Measurements from ENCODE around the gene FMN2. TPM values are rescaled to one million over a fixed set of nuclear protein-coding genes. Genes with fewer than 3 reads are reported as not detected.

FMN2 gene
- total RNA-seq, 1 experiment from 2014 or later, result not detected

DNA sequence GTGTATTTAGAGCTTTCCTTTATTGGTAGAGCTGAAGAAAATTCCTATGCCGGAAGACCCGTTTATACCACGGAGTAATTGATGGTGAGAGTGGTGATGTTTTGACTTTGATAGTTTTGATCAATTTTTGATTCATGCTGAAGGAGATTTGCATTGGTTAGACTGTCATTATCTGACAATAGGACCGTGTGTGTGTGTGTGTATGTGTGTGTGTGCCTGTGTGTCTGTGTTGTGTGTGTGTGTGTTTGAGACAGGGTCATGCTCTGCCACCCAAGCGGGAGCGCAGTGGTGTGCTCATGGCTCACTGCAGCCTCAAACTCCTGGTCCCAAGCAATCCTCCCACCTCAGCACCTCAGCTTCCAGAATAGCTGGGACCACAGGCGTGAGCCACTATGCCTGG, 9.6 kb downstream of the FMN2 start:
- Histone ChIP-seq H3K4me2 (ENCODE audit: low read depth, low read length, poor library complexity, severe bottlenecking) (no peak overlapping the region), H3K27me3 (ENCODE audit: low read length) (no peaks in the 10 kb centered on the region), H3K9me2 (replicated peaks; ENCODE audit: insufficient read depth, low read length) (no peaks in the 10 kb centered on the region), H3K4me1 (ENCODE audit: low read length) (no peaks in the 10 kb centered on the region), H2AFZ (ENCODE audit: low read length) (no peak overlapping the region), H3K36me3 (ENCODE audit: insufficient read depth, low read length) (no peaks in the 10 kb centered on the region), H3K4me3 (ENCODE audit: low read length) (no peak overlapping the region), H3K79me2 (ENCODE audit: low read length) (no peaks in the 10 kb centered on the region), H3K9ac (ENCODE audit: low read length) (no peak overlapping the region), H3K9me3 (ENCODE audit: low read length) (no peaks in the 10 kb centered on the region), H3K27ac (ENCODE audit: low read length) (no peak overlapping the region), H4K20me1 (ENCODE audit: insufficient read depth, low read depth, low read length) (no peaks in the 10 kb centered on the region)
- no peak for DNase-seq

DNA sequence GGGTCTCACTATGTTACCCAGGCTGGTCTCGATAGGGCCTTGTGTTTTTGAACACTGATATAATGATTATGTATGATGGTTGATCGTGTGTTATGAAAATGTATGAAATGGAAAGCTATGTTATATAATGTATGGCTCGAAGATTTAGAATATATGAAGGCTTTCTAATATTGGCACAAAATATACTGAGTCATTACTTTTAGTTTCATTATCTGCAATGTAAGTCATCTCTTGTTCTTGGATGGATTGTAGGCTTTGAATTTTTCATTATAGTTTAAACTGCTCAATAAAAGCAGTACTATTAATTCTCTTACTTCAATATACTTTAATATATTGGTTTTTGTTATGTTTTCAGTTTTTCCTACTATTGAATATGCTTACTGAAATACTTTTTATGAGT, 10.1 kb downstream of the FMN2 start:
- Histone ChIP-seq H3K27ac (ENCODE audit: low read length) (no peak overlapping the region), H3K9me3 (ENCODE audit: low read length) (no peaks in the 10 kb centered on the region), H3K4me2 (ENCODE audit: low read depth, low read length, poor library complexity, severe bottlenecking) (no peak overlapping the region), H3K36me3 (ENCODE audit: insufficient read depth, low read length) (no peaks in the 10 kb centered on the region), H3K9ac (ENCODE audit: low read length) (no peak overlapping the region), H3K9me2 (replicated peaks; ENCODE audit: insufficient read depth, low read length) (no peaks in the 10 kb centered on the region), H2AFZ (ENCODE audit: low read length) (no peak overlapping the region), H3K4me3 (ENCODE audit: low read length) (no peak overlapping the region), H4K20me1 (ENCODE audit: insufficient read depth, low read depth, low read length) (no peaks in the 10 kb centered on the region), H3K27me3 (ENCODE audit: low read length) (no peaks in the 10 kb centered on the region), H3K4me1 (ENCODE audit: low read length) (no peaks in the 10 kb centered on the region), H3K79me2 (ENCODE audit: low read length) (no peaks in the 10 kb centered on the region)
- DNase-seq, result no peak

DNA sequence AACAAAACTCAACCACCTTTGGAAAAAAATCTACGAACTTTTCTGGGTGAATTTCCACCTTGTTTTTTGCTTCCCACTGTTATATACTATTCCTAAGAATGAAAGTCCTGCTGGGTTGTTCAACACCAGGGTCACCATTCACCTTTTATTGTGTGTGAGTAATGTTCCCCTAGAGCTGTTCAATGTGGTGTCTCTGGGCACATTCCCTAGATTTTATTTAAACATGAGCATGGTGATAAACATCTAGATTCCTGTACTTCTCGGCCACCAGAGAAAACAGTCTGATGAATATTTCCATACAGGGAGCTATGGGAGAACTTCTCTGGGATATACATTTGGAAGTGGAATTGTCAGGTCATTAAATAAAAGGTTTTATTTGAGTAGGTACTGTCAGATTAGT, 13.0 kb downstream of the FMN2 start:
- no peaks in the 10 kb centered on the region for H3K27me3 ChIP-seq (ENCODE audit: low read length)
- H3K36me3 ChIP-seq (ENCODE audit: insufficient read depth, low read length), result no peaks in the 10 kb centered on the region
- H2AFZ ChIP-seq (ENCODE audit: low read length), result no peak overlapping the region
- no peak overlapping the region for H3K27ac ChIP-seq (ENCODE audit: low read length)
- H3K9ac ChIP-seq (ENCODE audit: low read length), result no peak overlapping the region
- H3K4me1 ChIP-seq (ENCODE audit: low read length), result no peaks in the 10 kb centered on the region
- H3K4me2 ChIP-seq (ENCODE audit: low read depth, low read length, poor library complexity, severe bottlenecking), result no peak overlapping the region
- no peaks in the 10 kb centered on the region for H4K20me1 ChIP-seq (ENCODE audit: insufficient read depth, low read depth, low read length)
- H3K79me2 ChIP-seq (ENCODE audit: low read length), result no peaks in the 10 kb centered on the region
- DNase-seq, result no peak
- H3K9me3 ChIP-seq (ENCODE audit: low read length), result no peaks in the 10 kb centered on the region
- no peak overlapping the region for H3K4me3 ChIP-seq (ENCODE audit: low read length)
- no peaks in the 10 kb centered on the region for H3K9me2 ChIP-seq (replicated peaks; ENCODE audit: insufficient read depth, low read length)

DNA sequence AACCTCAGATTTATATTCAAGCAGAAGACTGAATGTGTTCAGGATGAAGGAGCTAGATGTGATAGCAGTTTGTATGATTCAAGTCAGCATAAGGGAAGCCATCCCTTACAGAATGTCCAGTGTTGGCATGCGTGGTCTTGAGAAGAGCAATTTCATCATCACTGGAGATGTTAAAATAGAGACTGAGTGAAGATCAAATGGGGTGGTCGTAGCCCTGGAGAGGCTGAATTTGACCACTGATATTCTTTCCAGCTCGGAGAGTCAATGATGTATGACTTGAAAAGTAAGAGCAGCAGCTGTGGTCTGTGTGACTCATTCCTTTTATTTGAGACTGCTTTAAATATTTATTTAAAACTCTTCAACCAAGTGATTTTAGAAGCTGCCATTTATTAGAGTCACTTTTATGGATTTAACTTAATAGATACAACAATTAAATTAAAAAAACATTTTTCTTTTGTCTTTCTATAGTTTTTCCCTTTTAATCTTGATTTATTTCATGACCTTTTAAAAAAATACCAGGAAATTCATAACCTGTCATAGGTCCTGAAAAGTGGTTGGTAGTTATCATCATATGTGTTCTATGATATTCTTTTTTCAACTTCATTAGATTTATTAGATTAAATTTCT, 15.5 kb downstream of the FMN2 start:
- Histone ChIP-seq H3K9me2 (replicated peaks; ENCODE audit: insufficient read depth, low read length) (no peaks in the 10 kb centered on the region), H3K9ac (ENCODE audit: low read length) (no peak overlapping the region), H3K27me3 (ENCODE audit: low read length) (no peaks in the 10 kb centered on the region), H3K4me3 (ENCODE audit: low read length) (no peak overlapping the region), H2AFZ (ENCODE audit: low read length) (no peak overlapping the region), H3K36me3 (ENCODE audit: insufficient read depth, low read length) (no peaks in the 10 kb centered on the region), H3K4me1 (ENCODE audit: low read length) (no peaks in the 10 kb centered on the region), H3K79me2 (ENCODE audit: low read length) (no peaks in the 10 kb centered on the region), H3K4me2 (ENCODE audit: low read depth, low read length, poor library complexity, severe bottlenecking) (no peak overlapping the region), H3K27ac (ENCODE audit: low read length) (no peak overlapping the region), H3K9me3 (ENCODE audit: low read length) (no peaks in the 10 kb centered on the region), H4K20me1 (ENCODE audit: insufficient read depth, low read depth, low read length) (no peaks in the 10 kb centered on the region)
- DNase-seq, result peak; percentile 44

DNA sequence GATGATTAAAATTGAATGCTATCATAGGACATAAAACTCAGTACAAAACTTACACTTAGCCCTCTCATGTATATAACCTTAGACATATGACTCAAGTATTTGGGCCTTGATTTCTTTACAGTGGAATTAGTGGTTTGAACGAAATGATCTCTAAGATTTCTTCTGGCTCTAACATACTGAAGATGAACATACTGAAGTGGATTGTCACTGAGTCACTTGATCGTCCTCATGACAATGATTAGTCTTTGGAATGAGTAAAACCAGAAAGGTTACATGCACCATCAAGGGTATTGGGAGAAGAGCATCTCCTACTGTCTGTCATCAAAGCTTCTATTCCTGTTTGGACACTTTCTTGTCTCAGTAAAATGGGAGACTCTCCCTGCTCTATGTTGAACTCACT, 17.4 kb downstream of the FMN2 start:
- H3K9me2 ChIP-seq (replicated peaks; ENCODE audit: insufficient read depth, low read length), result no peaks in the 10 kb centered on the region
- no peaks in the 10 kb centered on the region for H3K79me2 ChIP-seq (ENCODE audit: low read length)
- H3K27ac ChIP-seq (ENCODE audit: low read length), result no peak overlapping the region
- DNase-seq, result no peak
- H3K9ac ChIP-seq (ENCODE audit: low read length), result no peak overlapping the region
- no peaks in the 10 kb centered on the region for H3K27me3 ChIP-seq (ENCODE audit: low read length)
- no peak overlapping the region for H2AFZ ChIP-seq (ENCODE audit: low read length)
- no peak overlapping the region for H3K4me2 ChIP-seq (ENCODE audit: low read depth, low read length, poor library complexity, severe bottlenecking)
- no peaks in the 10 kb centered on the region for H4K20me1 ChIP-seq (ENCODE audit: insufficient read depth, low read depth, low read length)
- H3K4me3 ChIP-seq (ENCODE audit: low read length), result no peak overlapping the region
- no peaks in the 10 kb centered on the region for H3K9me3 ChIP-seq (ENCODE audit: low read length)
- no peaks in the 10 kb centered on the region for H3K4me1 ChIP-seq (ENCODE audit: low read length)
- H3K36me3 ChIP-seq (ENCODE audit: insufficient read depth, low read length), result no peaks in the 10 kb centered on the region

DNA sequence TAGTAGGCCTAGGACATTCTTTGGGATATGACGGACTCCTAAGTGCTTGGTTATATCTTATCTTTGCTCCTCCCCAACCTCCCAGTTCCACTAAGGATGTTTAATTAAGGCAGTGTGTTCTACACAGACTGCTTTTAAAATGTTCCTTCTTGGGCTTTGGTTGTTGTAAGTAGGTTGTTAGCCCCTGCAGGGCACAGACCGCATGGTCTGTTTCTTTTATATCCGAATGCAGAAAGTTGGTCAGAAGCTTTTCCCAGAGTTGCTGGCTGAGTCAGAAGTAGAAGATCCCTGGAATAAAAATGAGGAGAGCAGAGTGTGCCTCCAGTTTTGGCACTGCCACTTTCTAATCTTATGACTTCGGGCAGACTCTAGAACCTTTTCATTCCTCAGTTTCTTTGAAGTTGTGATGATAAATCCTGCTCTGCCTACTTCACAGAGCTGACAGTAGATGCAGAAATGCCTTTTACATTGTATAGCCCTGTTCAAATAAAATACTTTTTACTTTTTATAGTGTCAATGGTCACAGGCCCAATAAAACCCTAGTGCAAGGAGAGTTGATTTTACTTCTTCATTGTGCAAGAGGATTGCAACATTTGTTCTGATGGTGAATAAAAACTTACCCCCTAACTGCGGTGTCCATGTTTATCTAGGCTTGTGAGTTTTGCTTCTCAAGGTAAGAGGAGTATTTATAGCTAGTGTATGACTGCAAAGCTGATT, 18.4 kb downstream of the FMN2 start:
- H3K27ac ChIP-seq (ENCODE audit: low read length), result no peak overlapping the region
- H3K4me3 ChIP-seq (ENCODE audit: low read length), result no peak overlapping the region
- no peak overlapping the region for H3K4me2 ChIP-seq (ENCODE audit: low read depth, low read length, poor library complexity, severe bottlenecking)
- H3K79me2 ChIP-seq (ENCODE audit: low read length), result no peaks in the 10 kb centered on the region
- H3K9ac ChIP-seq (ENCODE audit: low read length), result no peak overlapping the region
- no peaks in the 10 kb centered on the region for H4K20me1 ChIP-seq (ENCODE audit: insufficient read depth, low read depth, low read length)
- H3K4me1 ChIP-seq (ENCODE audit: low read length), result no peaks in the 10 kb centered on the region
- no peak for DNase-seq
- H2AFZ ChIP-seq (ENCODE audit: low read length), result no peak overlapping the region
- H3K27me3 ChIP-seq (ENCODE audit: low read length), result no peaks in the 10 kb centered on the region
- H3K9me3 ChIP-seq (ENCODE audit: low read length), result no peaks in the 10 kb centered on the region
- H3K9me2 ChIP-seq (replicated peaks; ENCODE audit: insufficient read depth, low read length), result no peaks in the 10 kb centered on the region
- H3K36me3 ChIP-seq (ENCODE audit: insufficient read depth, low read length), result no peaks in the 10 kb centered on the region

DNA sequence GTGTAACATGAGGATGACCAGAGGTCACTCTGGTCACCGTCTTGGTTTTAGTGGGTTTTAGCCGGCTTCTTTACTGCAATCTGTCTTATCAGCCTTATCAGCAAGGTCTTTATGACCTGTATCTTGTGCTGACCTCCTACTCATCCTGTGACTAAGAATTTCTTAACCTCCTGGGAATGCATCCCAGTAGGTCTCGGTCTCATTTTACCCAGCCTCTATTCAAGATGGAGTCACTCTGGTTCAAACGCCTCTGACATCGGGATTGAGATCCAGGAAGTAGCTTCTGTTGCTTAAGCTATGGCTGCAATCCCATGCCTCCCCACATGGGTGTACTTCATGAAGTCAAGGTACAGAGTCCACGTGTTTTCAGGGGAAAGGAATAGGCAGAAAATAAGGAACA, 19.9 kb downstream of the FMN2 start:
- H3K27me3 ChIP-seq (ENCODE audit: low read length), result no peaks in the 10 kb centered on the region
- H3K36me3 ChIP-seq (ENCODE audit: insufficient read depth, low read length), result no peaks in the 10 kb centered on the region
- no peaks in the 10 kb centered on the region for H4K20me1 ChIP-seq (ENCODE audit: insufficient read depth, low read depth, low read length)
- H3K79me2 ChIP-seq (ENCODE audit: low read length), result no peaks in the 10 kb centered on the region
- H3K4me2 ChIP-seq (ENCODE audit: low read depth, low read length, poor library complexity, severe bottlenecking), result no peak overlapping the region
- no peak overlapping the region for H3K9ac ChIP-seq (ENCODE audit: low read length)
- H3K9me3 ChIP-seq (ENCODE audit: low read length), result no peaks in the 10 kb centered on the region
- H3K27ac ChIP-seq (ENCODE audit: low read length), result no peak overlapping the region
- H3K9me2 ChIP-seq (replicated peaks; ENCODE audit: insufficient read depth, low read length), result no peaks in the 10 kb centered on the region
- H3K4me1 ChIP-seq (ENCODE audit: low read length), result no peaks in the 10 kb centered on the region
- no peak overlapping the region for H3K4me3 ChIP-seq (ENCODE audit: low read length)
- no peak for DNase-seq
- no peak overlapping the region for H2AFZ ChIP-seq (ENCODE audit: low read length)

DNA sequence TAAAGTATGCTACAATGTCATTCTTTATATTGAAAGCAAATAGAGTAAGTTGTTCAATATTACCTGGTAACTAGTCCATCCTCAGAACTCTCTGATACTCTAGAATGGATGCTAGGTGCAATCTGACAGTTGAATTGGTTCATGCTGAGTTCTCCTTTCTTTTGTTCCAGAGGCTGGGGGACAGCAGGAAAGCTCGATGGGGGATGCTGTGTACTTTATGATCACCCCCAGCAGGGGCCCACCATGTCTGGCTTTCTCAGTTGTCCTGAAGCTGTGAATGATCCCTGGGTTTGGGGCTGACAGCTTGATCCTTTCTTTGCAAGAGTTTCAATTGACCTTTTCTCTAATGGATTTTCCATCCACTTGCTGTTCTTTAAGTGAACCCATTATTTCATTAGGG, 22.5 kb downstream of the FMN2 start:
- H3K4me2 ChIP-seq (ENCODE audit: low read depth, low read length, poor library complexity, severe bottlenecking), result no peak overlapping the region
- no peaks in the 10 kb centered on the region for H3K27me3 ChIP-seq (ENCODE audit: low read length)
- no peaks in the 10 kb centered on the region for H4K20me1 ChIP-seq (ENCODE audit: insufficient read depth, low read depth, low read length)
- H3K9me3 ChIP-seq (ENCODE audit: low read length), result no peaks in the 10 kb centered on the region
- H3K79me2 ChIP-seq (ENCODE audit: low read length), result no peaks in the 10 kb centered on the region
- H3K27ac ChIP-seq (ENCODE audit: low read length), result no peak overlapping the region
- H2AFZ ChIP-seq (ENCODE audit: low read length), result no peak overlapping the region
- no peak overlapping the region for H3K9ac ChIP-seq (ENCODE audit: low read length)
- H3K4me1 ChIP-seq (ENCODE audit: low read length), result no peaks in the 10 kb centered on the region
- no peak overlapping the region for H3K4me3 ChIP-seq (ENCODE audit: low read length)
- DNase-seq, result no peak
- H3K9me2 ChIP-seq (replicated peaks; ENCODE audit: insufficient read depth, low read length), result no peaks in the 10 kb centered on the region
- H3K36me3 ChIP-seq (ENCODE audit: insufficient read depth, low read length), result no peaks in the 10 kb centered on the region

All from Karpas-422 (cell line).